D721Med (cell line): ENCODE data around the gene RHAG.
A peak's percentile ranks its signal among the peaks of the same experiment; 100 is the strongest.
"Not testable (repeated sequence)": the region's sequence is repeated elsewhere in the genome, so short reads cannot be mapped to it uniquely, and the experiment has no call there.

Source experiments
- DNase-seq: peaks from one replicate; pipeline ENCODE4 v3.0.0; 2011; ENCODE audit warnings: low spot score; ENCODE audit not compliant: insufficient read length
- FAIRE-seq: peaks from 2 replicates; lab custom pipeline; 2011; peaks lifted over from hg19 to GRCh38; lab: Jason Lieb, UNC
- CTCF ChIP-seq: IDR thresholded peaks from 2 replicates; pipeline ENCODE4 v1.5.1; 2012; ENCODE audit warnings: mild to moderate bottlenecking, control low read depth; ENCODE audit not compliant: insufficient read depth; ENCODE audit errors: missing control alignments

RHAG gene

DNA sequence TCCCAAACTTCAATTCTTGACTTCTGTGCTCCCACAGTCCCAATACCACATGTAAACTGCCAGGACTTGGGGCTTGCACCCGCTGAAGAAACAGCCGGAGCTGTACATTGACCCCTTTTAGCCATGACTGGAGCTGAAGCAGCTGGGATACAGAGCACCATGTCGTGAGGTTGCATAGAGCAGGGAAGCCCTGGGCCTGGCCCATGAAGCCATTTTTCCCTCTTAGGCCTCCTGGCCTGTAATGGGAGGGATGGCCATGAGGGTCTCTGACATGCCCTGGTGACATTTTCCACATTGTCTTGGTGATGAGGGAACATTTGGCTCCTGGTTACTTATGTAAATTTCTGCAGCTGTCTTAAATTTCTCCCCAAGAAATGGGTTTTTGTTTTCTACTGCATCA lies 9.8 kb downstream of the RHAG start:
- FAIRE-seq = no peak
- no peak for TF ChIP-seq CTCF

DNA sequence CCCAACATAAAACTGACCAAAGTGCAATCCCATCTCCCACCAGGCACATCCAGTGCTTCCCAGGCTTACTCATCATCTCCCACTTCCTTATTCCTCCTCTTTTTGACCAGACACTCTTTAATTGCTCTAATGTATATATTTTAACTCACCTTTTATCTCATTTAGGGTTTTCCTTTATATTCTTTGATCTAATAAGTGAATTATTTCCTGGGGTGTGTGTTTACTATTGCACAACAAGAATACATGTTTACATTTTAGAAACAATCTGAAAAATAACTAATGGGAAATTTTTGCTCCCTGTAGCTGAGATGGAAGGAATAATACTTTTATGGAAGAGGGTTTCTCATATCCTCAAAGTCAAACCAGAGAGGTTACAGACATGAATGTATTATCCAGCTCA lies 18.4 kb downstream of the RHAG start:
- FAIRE-seq (no peak), DNase-seq (no peak)
- no peak for TF ChIP-seq CTCF

More for the DNA sequence above, 9.8 kb downstream of the RHAG start:
- DNase-seq = no peak

- FAIRE-seq, DNase-seq: not testable (repeated sequence)
Observed at GRCh38 chr6:49614144-49614543, 22.5 kb downstream of the RHAG start.

DNA sequence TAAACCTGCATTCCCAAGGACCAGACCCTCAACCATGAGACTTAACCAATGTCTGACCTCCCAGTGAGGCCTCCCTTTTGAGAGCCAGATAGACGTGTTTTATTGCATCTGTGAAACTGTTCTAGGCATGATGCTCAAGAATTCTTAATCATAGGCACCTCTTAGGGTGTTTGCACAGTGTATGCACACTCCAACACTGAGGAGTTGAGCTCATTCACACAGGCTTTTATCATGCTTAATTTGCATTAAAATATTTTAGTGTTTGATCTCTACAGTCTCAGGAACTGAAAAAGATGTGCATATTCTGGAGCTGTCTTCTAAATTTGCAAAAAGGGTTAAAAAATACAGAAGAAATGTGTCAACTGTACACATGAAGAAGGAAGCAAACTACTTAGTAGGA lies 27.4 kb downstream of the RHAG start:
- no peak for FAIRE-seq
- no peak for DNase-seq
- no peak for TF ChIP-seq CTCF

DNA sequence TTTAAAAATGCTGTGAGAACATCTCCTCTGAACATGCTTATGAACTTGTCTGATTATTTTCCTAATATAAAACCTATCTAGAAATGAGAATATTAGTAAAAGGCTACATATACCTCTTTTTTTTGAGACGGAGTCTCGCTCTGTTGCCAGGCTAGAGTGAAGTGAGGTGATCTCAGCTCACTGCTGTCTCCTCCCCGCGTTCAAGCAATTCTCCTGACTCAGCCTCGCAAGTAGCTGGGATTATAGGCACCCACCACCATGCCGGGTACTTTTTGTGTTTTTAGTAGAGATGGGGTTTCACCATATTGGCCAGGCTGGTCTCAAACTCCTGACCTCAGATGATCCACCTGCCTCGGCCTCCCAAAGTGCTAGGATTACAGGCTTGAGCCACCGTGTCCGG lies 28.4 kb downstream of the RHAG start:
- not testable (repeated sequence) for FAIRE-seq

GRCh38 chr6:49607391-49607982 lies 29.2 kb downstream of the RHAG start:
- DNase-seq (no peak), FAIRE-seq (no peak)
- TF ChIP-seq CTCF = no peak

More for the DNA sequence above, 28.4 kb downstream of the RHAG start:
- not testable (repeated sequence) for DNase-seq

- FAIRE-seq = peak; percentile 64
- no peak for DNase-seq
- peak; percentile 95 for TF ChIP-seq CTCF
Observed at GRCh38 chr6:49606721-49607390, 29.8 kb downstream of the RHAG start.

GRCh38 chr6:49604080-49604479 lies 32.6 kb downstream of the RHAG start:
- not testable (repeated sequence) for FAIRE-seq, DNase-seq

GRCh38 chr6:49587262-49587661 lies 49.4 kb downstream of the RHAG start:
- FAIRE-seq = not testable (repeated sequence)

More at GRCh38 chr6:49587262-49587661, 49.4 kb downstream of the RHAG start:
- DNase-seq = not testable (repeated sequence)
